Ovary (tissue), 3 donors: ENCODE results near the gene SPSB3.

Experiments
- CTCF ChIP-seq, 3 donors: fragments of 450-650 bp in 2 of 3; fragments of 200-600 bp in 1 of 3; IDR thresholded peaks; one replicate each; pipeline versions ENCODE4 v1.5.1 to v1.8.0; 2016 to 2022; ENCODE audit warnings: antibody characterized with exemption in 3 of 3, mild to moderate bottlenecking in 1 of 3
- POLR2A ChIP-seq: fragments of 450-650 bp; IDR thresholded peaks from one replicate; pipeline ENCODE4 v1.6.1; 2017; ENCODE audit warnings: antibody characterized with exemption, mild to moderate bottlenecking, moderate library complexity
- donor health status: DM: no; HTN: no; CAD: no.

GRCh38 chr16:1762879-1763520, 19.4 kb downstream of the SPSB3 start:
- TF ChIP-seq CTCF (IDR thresholded peaks at IDR 0.05), result no peak
- TF ChIP-seq POLR2A, result no peak
